HG03060 (cell line): Measurements from ENCODE around the gene KPNA1.
"Not testable (repeated sequence)": the region's sequence is repeated elsewhere in the genome, so short reads cannot be mapped to it uniquely, and the experiment has no call there.

Experiments
- ATAC-seq: cut with Tn5 transposase; IDR thresholded peaks from one replicate; pipeline ENCODE4 v1.9.1; 2021; ENCODE audit warnings: low read depth, moderate number of reproducible peaks; ENCODE audit not compliant: unreplicated experiment

KPNA1 gene

DNA sequence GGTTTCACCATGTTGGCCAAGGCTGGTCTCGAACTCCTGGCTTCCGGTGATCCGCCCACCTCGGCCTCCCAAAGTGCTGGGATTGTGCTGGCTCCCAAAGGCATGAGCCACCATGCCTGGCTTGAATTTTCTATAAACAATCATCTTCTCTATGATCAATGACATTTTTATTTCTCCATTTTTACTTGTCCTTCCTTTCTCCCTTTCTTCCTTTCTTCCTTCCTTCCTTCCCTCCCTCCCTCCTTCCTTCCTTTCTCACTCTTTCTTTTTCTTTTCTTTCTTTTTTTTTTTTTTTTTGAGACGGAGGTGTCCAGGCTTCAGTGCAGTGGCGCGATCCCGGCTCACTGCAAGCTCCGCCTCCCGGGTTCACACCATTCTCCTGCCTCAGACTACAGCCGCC lies 8.6 kb upstream of the KPNA1 start:
- ATAC-seq = no peak

DNA sequence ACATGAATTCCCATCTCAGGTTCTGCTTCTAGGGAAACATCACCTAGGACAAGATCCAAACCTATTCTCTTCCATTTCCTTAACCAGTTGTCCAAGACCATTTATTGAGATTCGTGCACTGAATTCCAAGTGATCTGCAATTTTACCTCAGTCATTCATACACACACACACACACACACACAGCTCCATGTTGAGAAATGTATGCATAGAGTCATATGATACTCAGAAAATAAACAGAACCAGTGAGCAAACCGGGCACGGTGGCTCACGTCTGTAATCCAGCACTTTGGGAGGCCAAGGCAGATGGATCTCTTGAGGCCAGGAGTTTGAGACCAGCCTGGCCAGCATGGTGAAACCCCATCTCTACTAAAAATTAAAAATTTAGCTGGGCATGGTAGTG lies 6.1 kb upstream of the KPNA1 start:
- no peak for ATAC-seq

DNA sequence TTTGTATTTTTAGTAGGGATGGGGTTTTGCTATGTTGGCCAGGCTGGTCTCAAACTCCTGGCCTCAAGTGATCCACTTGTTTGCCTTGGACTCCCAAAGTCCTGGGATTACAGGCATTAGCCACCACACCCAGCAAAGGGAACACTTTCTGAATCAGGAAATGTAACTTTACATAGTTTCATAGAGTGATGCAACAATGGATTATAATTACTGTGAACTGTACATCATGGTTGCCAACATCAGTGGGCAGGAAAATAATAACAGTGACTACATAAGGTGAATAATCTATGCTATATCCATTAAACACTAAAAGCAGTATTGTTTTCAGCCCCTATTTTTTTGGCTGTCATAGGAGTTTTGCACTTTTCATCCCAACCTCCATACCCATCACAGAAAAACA lies 5.0 kb upstream of the KPNA1 start:
- no peak for ATAC-seq

DNA sequence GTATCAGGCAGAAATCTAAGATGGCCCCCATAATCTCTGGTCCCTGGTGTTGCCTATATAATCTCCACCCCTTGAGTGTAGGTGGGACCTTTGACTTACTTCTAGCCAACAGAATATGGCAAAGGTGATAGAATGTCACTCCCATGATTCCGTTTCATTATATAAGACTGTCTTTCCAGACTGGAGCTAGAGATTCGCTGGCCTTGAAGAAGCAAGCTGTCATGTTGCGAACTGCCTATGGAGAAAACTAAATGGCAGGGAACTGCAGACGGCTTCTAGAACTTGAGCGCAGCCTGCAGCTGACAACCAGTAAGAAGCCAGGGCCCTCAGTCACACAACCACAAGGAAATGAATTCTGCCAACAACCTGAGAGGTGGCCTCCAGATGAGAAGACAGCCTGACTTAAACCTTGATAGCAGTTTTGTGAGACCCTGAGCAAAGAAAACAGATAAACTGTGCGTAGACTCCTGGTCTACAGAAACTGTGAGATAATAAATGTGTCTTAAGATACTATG lies 2.2 kb upstream of the KPNA1 start:
- ATAC-seq = no peak

DNA sequence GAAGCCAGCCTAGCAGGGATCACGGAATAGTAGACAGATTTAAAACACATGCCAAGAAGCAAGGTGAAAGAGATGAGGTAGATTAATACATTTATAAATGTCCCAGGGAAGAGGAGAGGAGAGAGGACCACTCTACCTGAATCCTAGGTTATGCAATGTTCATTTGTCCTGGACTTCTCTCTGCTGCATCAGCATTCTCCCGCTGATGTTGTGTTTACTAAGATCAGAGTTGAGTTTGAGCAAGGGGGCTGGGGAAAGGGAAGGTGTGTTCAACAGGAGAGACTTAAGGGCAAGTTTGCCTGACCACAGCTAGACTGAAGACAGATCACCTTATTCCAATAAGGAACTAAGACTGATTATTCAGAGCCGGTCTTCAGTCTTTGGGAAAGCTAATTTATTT lies 1.1 kb upstream of the KPNA1 start:
- ATAC-seq = no peak

DNA sequence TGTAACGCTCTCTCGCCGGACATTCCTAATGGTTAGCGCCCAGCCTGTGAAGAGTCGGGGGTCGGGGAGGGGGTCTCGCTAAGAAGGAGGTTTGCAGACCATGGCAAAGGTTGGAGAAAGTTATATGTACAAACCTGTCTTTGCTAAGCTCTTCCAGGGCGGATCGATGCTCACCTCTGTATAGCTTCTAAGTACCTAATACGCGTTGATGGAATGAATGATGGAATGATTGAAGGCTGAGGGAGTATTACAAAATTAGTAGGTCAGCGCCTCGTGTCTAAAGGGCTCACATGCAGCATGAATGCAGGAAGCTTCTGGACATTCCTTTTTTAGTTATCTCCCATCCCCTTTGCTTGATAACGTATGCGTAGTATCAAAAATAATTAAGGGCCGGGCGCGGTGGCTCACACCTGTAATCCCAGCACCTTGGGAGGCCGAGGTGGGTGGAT lies 305 bp upstream of the KPNA1 start:
- no peak for ATAC-seq

GRCh38 chr3:122513386-122514122 lies 1.2 kb downstream of the KPNA1 start:
- no peak for ATAC-seq

DNA sequence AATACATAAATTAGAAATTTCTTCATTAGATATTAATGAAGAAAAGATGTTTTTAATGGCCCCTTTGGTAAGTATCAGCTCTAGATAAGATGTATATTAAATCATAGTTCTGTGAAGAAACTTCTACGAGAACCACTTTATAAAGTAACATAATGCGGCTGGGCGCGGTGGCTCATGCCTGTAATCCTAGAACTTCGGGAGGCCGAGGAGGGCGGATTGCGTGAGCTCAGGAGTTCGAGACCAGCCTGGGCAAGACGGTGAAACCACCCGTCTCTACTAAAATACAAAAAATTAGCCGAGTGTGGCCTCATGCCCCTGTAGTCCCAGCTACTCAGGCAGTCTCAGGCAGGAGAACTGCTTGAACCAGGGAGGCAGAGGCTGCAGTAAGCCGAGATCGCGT lies 2.5 kb downstream of the KPNA1 start:
- no peak for ATAC-seq

DNA sequence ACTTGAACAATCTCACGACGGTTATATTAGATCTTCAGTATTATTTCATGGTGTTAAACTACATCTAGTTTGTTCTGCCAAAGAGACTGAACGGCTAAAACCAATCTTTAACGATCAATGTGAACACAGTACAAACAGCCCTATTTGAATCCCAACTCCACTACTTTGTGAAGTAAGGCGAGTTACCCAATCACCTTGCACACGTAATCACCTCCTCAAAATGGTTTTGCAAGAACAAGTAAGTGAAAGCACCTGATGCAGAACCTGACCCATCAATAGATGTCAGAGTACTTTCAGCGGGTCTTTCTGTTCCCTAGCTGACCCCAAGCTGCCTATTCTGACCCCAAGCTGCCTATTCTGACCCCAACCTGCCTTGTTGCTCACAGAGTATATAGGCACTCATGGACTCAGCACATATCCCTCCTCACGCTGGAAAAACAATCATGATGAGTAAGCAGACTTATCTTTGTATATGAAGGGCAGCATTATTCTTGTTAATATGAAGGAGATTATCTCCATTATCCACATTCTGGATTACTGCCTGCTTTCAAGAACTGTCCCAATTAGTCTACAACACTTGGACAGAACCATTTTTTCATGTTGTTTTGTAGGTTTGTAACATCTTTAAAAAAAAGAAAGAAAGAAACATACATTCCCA lies 3.7 kb downstream of the KPNA1 start:
- ATAC-seq = no peak

- ATAC-seq = not testable (repeated sequence)
Measured at GRCh38 chr3:122508944-122509343, 5.8 kb downstream of the KPNA1 start.

GRCh38 chr3:122508135-122508914 lies 6.4 kb downstream of the KPNA1 start:
- ATAC-seq = no peak

- ATAC-seq = no peak
Measured at GRCh38 chr3:122506450-122506849, 8.3 kb downstream of the KPNA1 start.

DNA sequence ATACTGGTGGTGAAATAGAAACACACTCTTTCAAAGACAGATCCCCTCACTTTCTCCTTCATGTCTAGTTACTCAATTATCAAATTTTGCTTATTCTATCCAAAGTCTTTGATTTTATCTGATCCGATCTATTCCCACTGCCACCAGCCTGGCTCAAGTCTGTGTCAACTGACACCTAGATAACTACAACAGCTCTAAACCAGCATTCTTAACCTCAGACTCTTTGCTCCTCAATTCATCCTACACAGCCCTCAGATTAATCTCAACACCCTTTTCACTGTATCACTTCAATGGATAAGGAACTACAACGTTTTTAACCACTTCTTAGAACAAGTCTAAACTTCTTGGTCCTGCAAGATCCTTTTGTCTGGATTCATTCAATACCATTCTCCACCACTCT lies 9.1 kb downstream of the KPNA1 start:
- no peak for ATAC-seq

DNA sequence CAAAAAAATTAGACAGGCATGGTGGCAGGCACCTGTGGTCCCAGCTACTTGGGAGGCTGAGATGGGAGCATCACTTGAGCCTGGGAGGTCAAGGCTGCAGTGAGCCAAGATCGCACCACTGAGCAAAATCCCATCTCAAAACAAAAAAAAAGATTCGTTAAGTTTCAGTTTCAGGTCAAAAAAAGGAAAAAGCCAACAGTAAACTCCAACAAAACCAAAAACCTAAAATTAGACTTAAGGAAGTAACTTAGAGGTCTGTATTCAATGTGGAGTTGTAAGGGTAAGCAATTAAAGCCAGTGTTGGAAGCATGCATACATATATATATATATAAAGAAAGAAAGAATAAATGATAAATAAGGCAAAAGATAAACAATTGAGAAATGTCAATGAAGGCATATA lies 11.8 kb downstream of the KPNA1 start:
- no peak for ATAC-seq

DNA sequence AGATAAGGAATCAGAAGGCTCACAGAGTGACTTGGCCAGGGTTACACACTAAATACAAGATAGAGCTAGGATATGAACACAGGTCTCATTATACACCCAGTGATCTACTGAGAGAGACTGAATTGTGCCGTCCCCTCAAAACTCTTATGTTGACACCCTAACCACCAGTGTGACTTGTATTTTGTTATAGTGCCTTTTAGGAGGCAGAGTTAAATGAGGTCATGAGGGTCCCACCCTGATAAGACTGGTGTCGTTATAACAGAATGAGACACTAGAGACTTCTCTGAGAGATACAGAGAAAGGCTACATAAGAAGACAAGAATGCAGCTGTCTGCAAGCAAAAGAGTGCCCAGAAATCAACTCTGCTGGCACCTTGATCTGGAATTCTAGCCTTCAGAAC lies 12.6 kb downstream of the KPNA1 start:
- ATAC-seq = no peak

DNA sequence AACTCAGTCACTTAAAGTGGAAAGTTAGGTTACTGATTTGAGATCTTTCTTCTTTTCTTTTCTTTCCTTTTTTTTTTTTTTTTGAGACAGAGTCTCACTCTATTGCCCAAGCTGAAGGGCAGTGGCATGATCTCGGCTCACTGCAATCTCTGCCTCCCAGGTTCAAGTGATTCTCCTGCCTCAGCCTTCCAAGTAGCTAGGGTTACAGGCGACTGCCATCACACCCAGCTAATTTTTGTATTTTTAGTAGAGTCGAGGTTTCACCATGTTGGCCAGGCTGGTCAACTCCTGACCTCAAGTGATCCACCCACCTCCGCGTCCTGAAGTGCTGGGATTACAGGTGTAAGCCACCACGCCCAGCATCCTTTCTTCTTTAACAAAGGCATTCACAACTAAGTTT lies 13.8 kb downstream of the KPNA1 start:
- ATAC-seq = not testable (repeated sequence)

GRCh38 chr3:122498152-122498551 lies 16.6 kb downstream of the KPNA1 start:
- ATAC-seq = no peak

- ATAC-seq = peak; percentile 88
Measured at GRCh38 chr3:122497425-122497824, 17.3 kb downstream of the KPNA1 start.

- ATAC-seq = no peak
Measured at GRCh38 chr3:122496508-122496907, 18.2 kb downstream of the KPNA1 start.

GRCh38 chr3:122493296-122493695 lies 21.4 kb downstream of the KPNA1 start:
- ATAC-seq = no peak

- no peak for ATAC-seq
Measured at GRCh38 chr3:122488262-122488973, 26.3 kb downstream of the KPNA1 start.
